ENCODE data around the gene ELFN2. TPM values are rescaled to one million over a fixed set of nuclear protein-coding genes. Genes with fewer than 3 reads are reported as not detected.
"Not testable (repeated sequence)": the region's sequence is repeated elsewhere in the genome, so short reads cannot be mapped to it uniquely, and the experiment has no call there.

Gene ELFN2, protein sequence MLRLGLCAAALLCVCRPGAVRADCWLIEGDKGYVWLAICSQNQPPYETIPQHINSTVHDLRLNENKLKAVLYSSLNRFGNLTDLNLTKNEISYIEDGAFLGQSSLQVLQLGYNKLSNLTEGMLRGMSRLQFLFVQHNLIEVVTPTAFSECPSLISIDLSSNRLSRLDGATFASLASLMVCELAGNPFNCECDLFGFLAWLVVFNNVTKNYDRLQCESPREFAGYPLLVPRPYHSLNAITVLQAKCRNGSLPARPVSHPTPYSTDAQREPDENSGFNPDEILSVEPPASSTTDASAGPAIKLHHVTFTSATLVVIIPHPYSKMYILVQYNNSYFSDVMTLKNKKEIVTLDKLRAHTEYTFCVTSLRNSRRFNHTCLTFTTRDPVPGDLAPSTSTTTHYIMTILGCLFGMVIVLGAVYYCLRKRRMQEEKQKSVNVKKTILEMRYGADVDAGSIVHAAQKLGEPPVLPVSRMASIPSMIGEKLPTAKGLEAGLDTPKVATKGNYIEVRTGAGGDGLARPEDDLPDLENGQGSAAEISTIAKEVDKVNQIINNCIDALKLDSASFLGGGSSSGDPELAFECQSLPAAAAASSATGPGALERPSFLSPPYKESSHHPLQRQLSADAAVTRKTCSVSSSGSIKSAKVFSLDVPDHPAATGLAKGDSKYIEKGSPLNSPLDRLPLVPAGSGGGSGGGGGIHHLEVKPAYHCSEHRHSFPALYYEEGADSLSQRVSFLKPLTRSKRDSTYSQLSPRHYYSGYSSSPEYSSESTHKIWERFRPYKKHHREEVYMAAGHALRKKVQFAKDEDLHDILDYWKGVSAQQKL
- under 1 TPM; 0.57 to 0.79 TPM for total RNA-seq

GRCh38 chr22:37427135-37427710 lies at the start of gene ELFN2:
TSS of gene ELFN2 (minus strand) at chr22:37427479. CDS start at chr22:37375534, 51,945 bp downstream.
- Mint-ChIP-seq H3K4me1 (ENCODE audit: low read depth) (peaks cover 10% of the 10 kb centered on the region), H3K9me3 (no peaks in the 10 kb centered on the region), H3K36me3 (ENCODE audit: low read depth) (no peaks in the 10 kb centered on the region), H3K27ac (no peak within 1 kb of the TSS), H3K4me3 (peak within 1 kb of the TSS; percentile 40), H3K27me3 (ENCODE audit: low read depth) (peaks cover 42% of the 10 kb centered on the region)
- CTCF ChIA-PET, result interaction anchor here (1.7 to 4.8 kb wide), 2 partner anchors 111 kb away, joined by 6 to 63 read pairs; no protein-coding TSS in a partner anchor
- no peak for DNase-seq
- intact Hi-C loops (cut with micrococcal nuclease), result no loop called here

DNA sequence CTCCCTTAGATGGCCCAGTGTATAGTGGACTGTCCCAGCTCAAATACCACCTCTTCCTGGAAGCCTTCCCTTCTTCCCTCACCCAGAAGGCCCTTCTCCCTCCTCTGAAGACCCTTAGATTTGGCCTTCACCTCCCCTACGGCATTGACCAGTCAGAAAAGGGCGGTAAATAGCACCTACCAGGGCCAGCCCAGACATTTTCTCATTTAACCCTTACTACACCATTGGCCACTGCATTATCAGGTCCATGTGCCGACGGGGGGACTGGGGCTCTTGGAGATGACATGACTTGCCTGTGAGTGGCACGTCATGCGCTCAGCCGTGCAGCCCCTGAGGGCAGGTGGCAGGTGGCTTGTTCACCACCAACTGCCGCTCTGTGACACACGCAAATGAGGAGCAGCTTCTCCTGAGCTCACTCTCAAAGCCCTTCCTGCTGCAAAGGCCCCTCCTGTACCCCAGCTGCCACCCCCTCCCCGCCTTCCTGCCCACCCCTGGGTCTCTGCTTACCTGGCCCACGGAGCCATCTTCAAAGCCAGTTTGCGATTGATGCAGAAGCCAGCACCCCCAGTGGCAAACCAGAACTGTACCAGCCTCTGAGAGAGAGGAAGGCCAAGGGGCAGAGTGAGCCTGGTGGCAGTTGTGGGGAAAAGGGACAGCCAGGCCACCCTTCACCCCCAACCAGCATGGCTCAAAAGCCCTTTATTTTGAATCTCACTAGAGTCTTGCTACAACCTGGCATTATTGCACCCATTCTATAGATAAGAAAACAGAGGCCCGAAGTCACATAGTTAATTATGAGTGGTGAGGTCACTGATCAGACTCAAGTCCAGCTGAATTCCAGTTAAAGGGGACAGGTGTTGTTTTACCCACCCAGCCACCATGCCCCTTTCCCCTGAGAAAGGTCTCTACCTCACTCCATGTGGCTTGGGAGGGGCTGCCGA lies 49.4 kb upstream of the ELFN2 start:
- H3K4me3 Mint-ChIP-seq, result no peak overlapping the region
- H3K27ac Mint-ChIP-seq, result no peak overlapping the region
- DNase-seq, result no peak
- H3K9me3 Mint-ChIP-seq, result no peaks in the 10 kb centered on the region
- peaks cover 27% of the 10 kb centered on the region for H3K36me3 Mint-ChIP-seq (ENCODE audit: low read depth)
- intact Hi-C loops (cut with micrococcal nuclease), result no loop called here
- H3K27me3 Mint-ChIP-seq (ENCODE audit: low read depth), result no peaks in the 10 kb centered on the region
- H3K4me1 Mint-ChIP-seq (ENCODE audit: low read depth), result peaks cover 7% of the 10 kb centered on the region
- CTCF ChIA-PET, result interaction anchor here (0.7 kb wide), 1 partner anchor 28 kb away, joined by 3 read pairs; no protein-coding TSS in a partner anchor

- Mint-ChIP-seq H3K36me3 (ENCODE audit: low read depth) (peaks cover 30% of the 10 kb centered on the region), H3K27me3 (ENCODE audit: low read depth) (no peaks in the 10 kb centered on the region), H3K4me1 (ENCODE audit: low read depth) (no peaks in the 10 kb centered on the region), H3K27ac (no peak overlapping the region), H3K4me3 (no peak overlapping the region), H3K9me3 (no peaks in the 10 kb centered on the region)
- no peak for DNase-seq
- intact Hi-C loops (cut with micrococcal nuclease), result no loop called here
- CTCF ChIA-PET, result interaction anchor here (1.2 kb wide), 1 partner anchor 92 kb away, joined by 4 read pairs; no protein-coding TSS in a partner anchor
These were observed 47.3 kb upstream of the ELFN2 start for GRCh38 chr22:37474447-37475090.

DNA sequence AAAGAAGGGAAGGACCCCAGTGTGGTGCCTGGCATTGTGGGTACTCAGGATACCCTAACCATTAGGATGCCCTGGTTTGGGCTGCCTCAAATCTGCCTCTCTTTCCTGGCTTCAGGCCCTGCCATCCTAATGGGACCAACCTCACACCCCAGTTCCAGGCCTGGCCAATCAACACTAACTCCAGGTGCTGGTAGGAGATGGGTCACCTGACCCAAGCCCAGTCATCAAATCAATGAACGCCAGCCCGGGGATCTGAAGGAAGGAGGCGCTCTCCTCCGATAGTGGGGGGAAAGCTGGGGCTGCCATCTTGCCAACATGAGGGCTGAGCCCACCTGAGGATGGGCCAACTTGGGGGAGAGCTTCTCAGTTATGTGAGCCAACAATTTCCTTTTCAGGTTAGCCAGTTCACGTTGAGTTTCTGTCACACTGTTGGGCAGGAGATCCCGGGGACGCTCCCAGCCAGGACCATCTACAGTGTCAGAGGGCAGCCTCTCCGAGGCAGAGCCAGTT lies 46.2 kb upstream of the ELFN2 start:
- CTCF ChIA-PET, result interaction anchor here (1.2 to 2.5 kb wide), 6 partner anchors 18 to 142 kb away, joined by 3 to 30 read pairs (median 4); no protein-coding TSS in a partner anchor
- intact Hi-C loops (cut with micrococcal nuclease), result loop anchor here (2.0 kb wide), 1 partner anchor 27 kb away; no protein-coding TSS in a partner anchor
- Mint-ChIP-seq H3K4me3 (no peak overlapping the region), H3K9me3 (no peaks in the 10 kb centered on the region), H3K27ac (no peak overlapping the region), H3K36me3 (ENCODE audit: low read depth) (peaks cover 31% of the 10 kb centered on the region), H3K27me3 (ENCODE audit: low read depth) (no peaks in the 10 kb centered on the region), H3K4me1 (ENCODE audit: low read depth) (no peaks in the 10 kb centered on the region)
- no peak for DNase-seq

DNA sequence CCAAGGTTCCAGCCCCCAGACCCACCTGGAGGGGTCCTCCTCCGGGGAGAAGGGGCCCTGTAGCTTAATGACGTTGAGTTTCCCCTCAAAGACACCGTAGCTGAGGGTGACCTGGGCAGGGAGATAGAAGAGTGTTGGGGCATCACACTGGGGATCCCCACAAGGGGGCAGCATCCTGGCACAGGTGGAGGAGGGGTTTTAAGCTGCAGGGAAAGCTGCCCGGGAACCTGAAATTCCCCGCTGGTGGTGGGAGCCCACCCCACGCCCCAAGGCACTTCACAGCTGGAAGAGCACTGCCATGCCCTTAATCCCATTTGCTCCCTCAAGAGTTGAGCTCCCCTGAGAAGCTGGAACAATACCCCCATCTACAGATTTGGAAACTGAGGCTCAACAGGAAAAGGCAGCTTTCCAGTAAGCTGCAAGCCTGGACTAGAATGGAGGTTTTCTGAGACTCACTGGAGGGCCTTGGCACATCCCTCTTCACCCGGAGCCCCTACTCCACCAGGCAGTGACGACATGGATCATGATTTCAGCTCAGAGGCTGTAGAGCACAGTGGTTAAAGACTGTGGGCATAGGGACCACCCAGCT lies 45.2 kb upstream of the ELFN2 start:
- H3K27me3 Mint-ChIP-seq (ENCODE audit: low read depth), result no peaks in the 10 kb centered on the region
- H3K27ac Mint-ChIP-seq, result no peak overlapping the region
- no peaks in the 10 kb centered on the region for H3K9me3 Mint-ChIP-seq
- H3K36me3 Mint-ChIP-seq (ENCODE audit: low read depth), result peaks cover 30% of the 10 kb centered on the region
- no peak overlapping the region for H3K4me3 Mint-ChIP-seq
- H3K4me1 Mint-ChIP-seq (ENCODE audit: low read depth), result no peaks in the 10 kb centered on the region
- CTCF ChIA-PET, result interaction anchor here (0.6 to 2.5 kb wide), 19 partner anchors 9 to 213 kb away, joined by 3 to 30 read pairs (median 4); partner anchors contain the start of gene MFNG
- peak; percentile 53 for DNase-seq
- intact Hi-C loops (cut with micrococcal nuclease), result loop anchor here (2.0 kb wide), 1 partner anchor 28 kb away; no protein-coding TSS in a partner anchor

DNA sequence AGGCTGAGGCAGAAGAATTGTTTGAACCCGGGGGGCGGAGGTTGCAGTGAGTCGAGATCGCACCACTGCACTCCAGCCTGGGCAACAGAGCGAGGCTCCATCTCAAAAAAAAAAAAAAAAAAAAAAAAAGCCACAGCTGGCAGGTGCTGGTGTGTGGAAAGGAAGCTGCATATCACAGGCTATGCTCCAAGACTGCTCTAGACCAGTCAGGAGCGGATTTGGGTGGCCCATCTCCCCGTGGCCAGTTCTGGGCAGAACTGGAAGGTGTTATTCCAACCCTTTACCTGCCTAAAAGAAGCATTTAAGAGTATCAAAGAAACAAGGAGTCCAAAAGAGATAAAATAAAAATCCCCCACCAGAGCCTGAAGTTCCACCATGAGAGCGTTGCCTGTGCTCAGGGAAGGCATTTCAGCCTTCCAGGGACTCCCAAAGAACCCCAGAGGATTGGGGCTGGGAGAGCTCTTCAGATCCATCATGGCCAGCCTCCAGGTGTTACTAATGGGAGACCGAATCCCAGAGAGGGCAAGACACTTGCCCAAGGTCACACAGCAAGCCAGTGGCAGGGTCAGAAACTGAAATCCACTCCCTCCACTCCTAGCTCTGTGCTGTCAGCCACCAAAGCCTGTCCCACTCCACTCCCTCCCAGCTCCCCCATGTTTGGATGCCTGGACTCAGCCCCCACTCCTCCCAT lies 44.6 kb upstream of the ELFN2 start:
- Mint-ChIP-seq H3K27me3 (ENCODE audit: low read depth) (no peaks in the 10 kb centered on the region), H3K4me1 (ENCODE audit: low read depth) (no peaks in the 10 kb centered on the region), H3K36me3 (ENCODE audit: low read depth) (peaks cover 28% of the 10 kb centered on the region), H3K4me3 (no peak overlapping the region), H3K9me3 (no peaks in the 10 kb centered on the region), H3K27ac (no peak overlapping the region)
- CTCF ChIA-PET, result interaction anchor here (0.5 to 2.5 kb wide), 18 partner anchors 13 to 213 kb away, joined by 3 to 30 read pairs (median 4); partner anchors contain the start of gene MFNG
- DNase-seq, result no peak
- intact Hi-C loops (cut with micrococcal nuclease), result loop anchor here (2.0 kb wide), 1 partner anchor 29 kb away; no protein-coding TSS in a partner anchor

- no peaks in the 10 kb centered on the region for H3K9me3 Mint-ChIP-seq
- H3K4me3 Mint-ChIP-seq, result no peak overlapping the region
- intact Hi-C loops (cut with micrococcal nuclease), result no loop called here
- peaks cover 2% of the 10 kb centered on the region for H3K4me1 Mint-ChIP-seq (ENCODE audit: low read depth)
- H3K36me3 Mint-ChIP-seq (ENCODE audit: low read depth), result peaks cover 26% of the 10 kb centered on the region
- CTCF ChIA-PET, result no interaction called here
- H3K27me3 Mint-ChIP-seq (ENCODE audit: low read depth), result no peaks in the 10 kb centered on the region
- H3K27ac Mint-ChIP-seq, result no peak overlapping the region
- DNase-seq, result no peak
These were observed 42.8 kb upstream of the ELFN2 start for GRCh38 chr22:37470087-37470445.

- Mint-ChIP-seq H3K36me3 (ENCODE audit: low read depth) (peaks cover 22% of the 10 kb centered on the region), H3K27ac (no peak overlapping the region), H3K27me3 (ENCODE audit: low read depth) (no peaks in the 10 kb centered on the region), H3K9me3 (no peaks in the 10 kb centered on the region), H3K4me3 (no peak overlapping the region), H3K4me1 (ENCODE audit: low read depth) (peaks cover 4% of the 10 kb centered on the region)
- intact Hi-C loops (cut with micrococcal nuclease), result no loop called here
- CTCF ChIA-PET, result no interaction called here
- DNase-seq, result no peak
These were observed 42.3 kb upstream of the ELFN2 start for GRCh38 chr22:37469416-37470086.

GRCh38 chr22:37468201-37468695 lies 41.0 kb upstream of the ELFN2 start:
- H3K36me3 Mint-ChIP-seq (ENCODE audit: low read depth), result peaks cover 15% of the 10 kb centered on the region
- H3K9me3 Mint-ChIP-seq; H3K27ac Mint-ChIP-seq; intact Hi-C loops (cut with micrococcal nuclease); H3K4me3 Mint-ChIP-seq; H3K27me3 Mint-ChIP-seq (ENCODE audit: low read depth); DNase-seq; H3K4me1 Mint-ChIP-seq (ENCODE audit: low read depth); CTCF ChIA-PET: not testable (repeated sequence)

All from activated naive CD4-positive, alpha-beta T cell treated with anti-CD3 and anti-CD28 coated beads for 36 hours (primary cell).